SK-N-SH (cell line): ENCODE data around the gene PEX11G. TPM values are rescaled to one million over a fixed set of nuclear protein-coding genes. Genes with fewer than 3 reads are reported as not detected.

Experiments used
- CTCF ChIA-PET: fragments of 300-600, 350-600 bp; formaldehyde crosslinking; extraction: SDS; loops from one replicate; lab custom pipeline; 2021; lab: Yijun Ruan, JAX
- POLR2A ChIA-PET: fragments of 350-600 bp; sonication (Branson Sonifier 250); formaldehyde crosslinking; extraction: SDS; loops from one replicate; lab custom pipeline; 2020; ENCODE audit warnings: antibody characterized with exemption, inconsistent platforms; lab: Yijun Ruan, JAX
- DNase-seq: peaks from one replicate; pipeline ENCODE4 v3.0.0; 2012
- H2AFZ ChIP-seq: fragments of 200-600 bp; sonication (generic); 2 replicates; pipeline ENCODE4 v1.8.1; 2016; ENCODE audit warnings: antibody characterized with exemption, mild to moderate bottlenecking, low read depth
- H3F3A ChIP-seq: fragments of 200-600 bp; sonication (generic); replicated peaks from 2 replicates; pipeline ENCODE3; 2016; ENCODE audit warnings: antibody characterized with exemption, mild to moderate bottlenecking; ENCODE audit not compliant: insufficient read depth
- H3K27ac ChIP-seq, 2 experiments: fragments of 200-500 bp in 1 of 2; fragments of 200-600 bp in 1 of 2; sonication (Bioruptor generic) in 1 of 2; sonication (generic), shearing (Covaris generic) in 1 of 2; 2 replicates each; pipeline versions ENCODE4 v1.5.1 to v1.6.1; 2014 to 2016; ENCODE audit warnings: low read depth in 2 of 2, inconsistent platforms in 1 of 2, low read length in 1 of 2, mild to moderate bottlenecking in 1 of 2, mixed read lengths in 1 of 2
- H3K27me3 ChIP-seq: fragments of 200-600 bp; sonication (generic), shearing (Covaris generic); 2 replicates; pipeline ENCODE4 v1.6.1; 2016; ENCODE audit warnings: mixed run types; ENCODE audit not compliant: insufficient read depth
- H3K36me3 ChIP-seq, 2 experiments: fragments of 200-500 bp in 1 of 2; fragments of 200-600 bp in 1 of 2; sonication (Bioruptor generic) in 1 of 2; sonication (generic) in 1 of 2; replicated peaks in 1 of 2; 2 replicates each; pipeline versions ENCODE3 to v1.5.1; 2014 to 2016; ENCODE audit warnings: low read length in 1 of 2, mild to moderate bottlenecking in 1 of 2; ENCODE audit not compliant: insufficient read depth in 2 of 2, control insufficient read depth in 1 of 2
- H3K4me1 ChIP-seq, 2 experiments: fragments of 200-500 bp in 1 of 2; fragments of 200-600 bp in 1 of 2; sonication (Bioruptor generic) in 1 of 2; sonication (generic), shearing (Covaris generic) in 1 of 2; 2 replicates each; pipeline versions ENCODE4 v1.5.1 to v1.6.1; 2014 to 2016; ENCODE audit warnings: low read depth in 1 of 2, low read length in 1 of 2, mixed run types in 1 of 2; ENCODE audit not compliant: insufficient read depth in 2 of 2, control insufficient read depth in 1 of 2
- H3K4me2 ChIP-seq: fragments of 200-600 bp; sonication (generic), shearing (Covaris generic); 2 replicates; pipeline ENCODE4 v1.6.1; 2017; ENCODE audit warnings: mixed run types
- H3K4me3 ChIP-seq, 2 experiments: fragments of 200-500 bp in 1 of 2; fragments of 200-600 bp in 1 of 2; sonication (Bioruptor generic) in 1 of 2; sonication (generic), shearing (Covaris generic) in 1 of 2; 2 replicates each; pipeline versions ENCODE4 v1.5.1 to v1.8.1; 2014 to 2016; ENCODE audit warnings: low read depth in 2 of 2, inconsistent platforms in 1 of 2, low read length in 1 of 2, mild to moderate bottlenecking in 1 of 2, mixed read lengths in 1 of 2, moderate library complexity in 1 of 2
- H3K79me2 ChIP-seq: fragments of 200-600 bp; sonication (generic); 2 replicates; pipeline ENCODE4 v1.8.1; 2017; ENCODE audit warnings: mild to moderate bottlenecking; ENCODE audit not compliant: insufficient read depth
- H3K9ac ChIP-seq: fragments of 200-600 bp; sonication (generic); 2 replicates; pipeline ENCODE4 v1.6.1; 2017; ENCODE audit warnings: mixed run types
- H3K9me2 ChIP-seq: fragments of 200-600 bp; sonication (generic); 2 replicates; pipeline ENCODE4 v1.6.1; 2017; ENCODE audit warnings: mixed run types
- H3K9me3 ChIP-seq: fragments of 200-600 bp; sonication (generic); 2 replicates; pipeline ENCODE4 v1.6.1; 2017; ENCODE audit warnings: mixed run types, mild to moderate bottlenecking, moderate library complexity
- H4K20me1 ChIP-seq: fragments of 200-600 bp; sonication (generic); 2 replicates; pipeline ENCODE4 v1.6.1; 2017; ENCODE audit warnings: mild to moderate bottlenecking, mixed run types; ENCODE audit not compliant: insufficient read depth
- EP300 ChIP-seq, 2 experiments: IDR thresholded peaks; 2 replicates each; pipeline versions ENCODE4 v1.4.0 to v1.6.1; 2012; ENCODE audit warnings: borderline replicate concordance in 1 of 2, low read depth in 1 of 2, low read length in 1 of 2
- EZH2phosphoT487 ChIP-seq: fragments of 200-600 bp; sonication (generic); IDR thresholded peaks from 2 replicates; pipeline ENCODE4 v1.6.1; 2017; ENCODE audit warnings: low read depth, mixed run types, mild to moderate bottlenecking, antibody characterized with exemption, moderate library complexity, borderline replicate concordance
- GATA2 ChIP-seq: sonication (generic); formaldehyde crosslinking; IDR thresholded peaks from 2 replicates; pipeline ENCODE4 v1.5.0; 2020; ENCODE audit warnings: mild to moderate bottlenecking, missing genetic modification reagents
- MEF2A ChIP-seq: IDR thresholded peaks from 2 replicates; pipeline ENCODE4 v1.4.0; 2012; ENCODE audit warnings: low read depth, borderline replicate concordance
- NFIC ChIP-seq: IDR thresholded peaks from 2 replicates; pipeline ENCODE4 v1.4.0; 2012; ENCODE audit warnings: borderline replicate concordance
- NRF1 ChIP-seq: IDR thresholded peaks from 2 replicates; pipeline ENCODE4 v1.6.1; 2012; ENCODE audit warnings: low read depth, mild to moderate bottlenecking, low read length
- POLR2AphosphoS5 ChIP-seq: IDR thresholded peaks from 2 replicates; pipeline ENCODE4 v1.6.1; 2012; ENCODE audit warnings: low read depth, low read length
- RAD21 ChIP-seq: IDR thresholded peaks from 2 replicates; pipeline ENCODE4 v1.6.1; 2012; ENCODE audit warnings: mild to moderate bottlenecking, low read length
- RCOR1 ChIP-seq: fragments of 150-350 bp; IDR thresholded peaks from 2 replicates; pipeline ENCODE4 v1.6.1; 2017; ENCODE audit warnings: antibody characterized with exemption, low read length
- RXRA ChIP-seq: IDR thresholded peaks from 2 replicates; pipeline ENCODE4 v1.4.0; 2012; ENCODE audit warnings: low read depth, mild to moderate bottlenecking, borderline replicate concordance
- SIN3A ChIP-seq: IDR thresholded peaks from 2 replicates; pipeline ENCODE4 v1.6.1; 2012; ENCODE audit warnings: low read depth, mild to moderate bottlenecking, low read length, moderate library complexity, borderline replicate concordance
- TCF12 ChIP-seq: IDR thresholded peaks from 2 replicates; pipeline ENCODE4 v1.4.0; 2012
- TEAD4 ChIP-seq: IDR thresholded peaks from 2 replicates; pipeline ENCODE4 v1.4.0; 2012; ENCODE audit warnings: mild to moderate bottlenecking, borderline replicate concordance; ENCODE audit not compliant: insufficient read depth
- USF1 ChIP-seq: IDR thresholded peaks from 2 replicates; pipeline ENCODE4 v1.4.0; 2012; ENCODE audit warnings: low read depth, borderline replicate concordance
- USF2 ChIP-seq: fragments of 150-350 bp; IDR thresholded peaks from 2 replicates; pipeline ENCODE4 v1.6.1; 2017; ENCODE audit warnings: antibody characterized with exemption, low read length, low read depth, borderline replicate concordance
- ZBTB33 ChIP-seq: IDR thresholded peaks from 2 replicates; pipeline ENCODE4 v1.4.0; 2012; ENCODE audit warnings: low read depth, borderline replicate concordance
- WGBS: methylation state at CpG from one replicate; pipeline ENCODE4 v1.1.6; 2017; ENCODE audit warnings: low lambda C conversion rate; 5-methylcytosine and 5-hydroxymethylcytosine counted together
- polyA plus RNA-seq, 3 experiments: library from polyadenylated mRNA; depleted of rRNA; stranded (reverse); fragments of >200 nt; gene quantifications; 2 replicates each; pipeline ENCODE4 v1.2.3, GENCODE V29; 2012
- TF ChIP-seq, protein P1 (sequence below): IDR thresholded peaks from 2 replicates; pipeline ENCODE4 v1.6.1; 2012; ENCODE audit warnings: mild to moderate bottlenecking, low read depth, low read length, moderate library complexity
- TF ChIP-seq, protein P2 (sequence below): fragments of 200-600 bp; sonication (generic); IDR thresholded peaks from 2 replicates; pipeline ENCODE4 v1.6.1; 2017; ENCODE audit warnings: antibody characterized with exemption, mild to moderate bottlenecking, moderate library complexity
- TF ChIP-seq, protein P3 (sequence below): IDR thresholded peaks from 2 replicates; pipeline ENCODE4 v1.4.0; 2012; ENCODE audit warnings: low read depth

PEX11G gene
- polyA plus RNA-seq, 1 of the 3 experiments (the other 2 are of a cell fraction) = 6.1 TPM

- Histone ChIP-seq H3K79me2 (no peaks in the 10 kb centered on the region), H3K27ac (no peak overlapping the region), H3F3A (no peaks in the 10 kb centered on the region), H3K36me3 (peaks cover 14 to 32% of the 10 kb centered on the region in 2 experiments), H3K9me3 (no peaks in the 10 kb centered on the region), H3K9me2 (no peaks in the 10 kb centered on the region), H3K4me1 (no peaks in the 10 kb centered on the region), H3K4me3 (no peak overlapping the region), H3K4me2 (no peak overlapping the region), H3K27me3 (no peaks in the 10 kb centered on the region), H3K9ac (no peak overlapping the region), H4K20me1 (no peaks in the 10 kb centered on the region)
- WGBS = 94% methylated on average over 6 of the region's 6 CpGs
- ChIA-PET CTCF (interaction anchor here (0.8 kb wide), 1 partner anchor 94 kb away, joined by 3 read pairs; no protein-coding TSS in a partner anchor), POLR2A (no interaction called here)
- TF ChIP-seq, protein P1, sequence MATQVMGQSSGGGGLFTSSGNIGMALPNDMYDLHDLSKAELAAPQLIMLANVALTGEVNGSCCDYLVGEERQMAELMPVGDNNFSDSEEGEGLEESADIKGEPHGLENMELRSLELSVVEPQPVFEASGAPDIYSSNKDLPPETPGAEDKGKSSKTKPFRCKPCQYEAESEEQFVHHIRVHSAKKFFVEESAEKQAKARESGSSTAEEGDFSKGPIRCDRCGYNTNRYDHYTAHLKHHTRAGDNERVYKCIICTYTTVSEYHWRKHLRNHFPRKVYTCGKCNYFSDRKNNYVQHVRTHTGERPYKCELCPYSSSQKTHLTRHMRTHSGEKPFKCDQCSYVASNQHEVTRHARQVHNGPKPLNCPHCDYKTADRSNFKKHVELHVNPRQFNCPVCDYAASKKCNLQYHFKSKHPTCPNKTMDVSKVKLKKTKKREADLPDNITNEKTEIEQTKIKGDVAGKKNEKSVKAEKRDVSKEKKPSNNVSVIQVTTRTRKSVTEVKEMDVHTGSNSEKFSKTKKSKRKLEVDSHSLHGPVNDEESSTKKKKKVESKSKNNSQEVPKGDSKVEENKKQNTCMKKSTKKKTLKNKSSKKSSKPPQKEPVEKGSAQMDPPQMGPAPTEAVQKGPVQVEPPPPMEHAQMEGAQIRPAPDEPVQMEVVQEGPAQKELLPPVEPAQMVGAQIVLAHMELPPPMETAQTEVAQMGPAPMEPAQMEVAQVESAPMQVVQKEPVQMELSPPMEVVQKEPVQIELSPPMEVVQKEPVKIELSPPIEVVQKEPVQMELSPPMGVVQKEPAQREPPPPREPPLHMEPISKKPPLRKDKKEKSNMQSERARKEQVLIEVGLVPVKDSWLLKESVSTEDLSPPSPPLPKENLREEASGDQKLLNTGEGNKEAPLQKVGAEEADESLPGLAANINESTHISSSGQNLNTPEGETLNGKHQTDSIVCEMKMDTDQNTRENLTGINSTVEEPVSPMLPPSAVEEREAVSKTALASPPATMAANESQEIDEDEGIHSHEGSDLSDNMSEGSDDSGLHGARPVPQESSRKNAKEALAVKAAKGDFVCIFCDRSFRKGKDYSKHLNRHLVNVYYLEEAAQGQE = no peak
- TF ChIP-seq USF2 (no peak), GATA2 (CRISPR knock-in tag) (no peak), MEF2A (no peak), ZBTB33 (no peak), EP300 (IDR thresholded peaks at IDR 0.05; ENCODE audit: borderline replicate concordance in 1 of 2, low read depth in 1 of 2, low read length in 1 of 2) (no peak), RXRA (no peak), SIN3A (no peak), NRF1 (no peak), EZH2phosphoT487 (no peak), POLR2AphosphoS5 (no peak), RAD21 (no peak), TCF12 (no peak), USF1 (no peak), TEAD4 (no peak), NFIC (no peak), RCOR1 (no peak)
- TF ChIP-seq, protein P2, sequence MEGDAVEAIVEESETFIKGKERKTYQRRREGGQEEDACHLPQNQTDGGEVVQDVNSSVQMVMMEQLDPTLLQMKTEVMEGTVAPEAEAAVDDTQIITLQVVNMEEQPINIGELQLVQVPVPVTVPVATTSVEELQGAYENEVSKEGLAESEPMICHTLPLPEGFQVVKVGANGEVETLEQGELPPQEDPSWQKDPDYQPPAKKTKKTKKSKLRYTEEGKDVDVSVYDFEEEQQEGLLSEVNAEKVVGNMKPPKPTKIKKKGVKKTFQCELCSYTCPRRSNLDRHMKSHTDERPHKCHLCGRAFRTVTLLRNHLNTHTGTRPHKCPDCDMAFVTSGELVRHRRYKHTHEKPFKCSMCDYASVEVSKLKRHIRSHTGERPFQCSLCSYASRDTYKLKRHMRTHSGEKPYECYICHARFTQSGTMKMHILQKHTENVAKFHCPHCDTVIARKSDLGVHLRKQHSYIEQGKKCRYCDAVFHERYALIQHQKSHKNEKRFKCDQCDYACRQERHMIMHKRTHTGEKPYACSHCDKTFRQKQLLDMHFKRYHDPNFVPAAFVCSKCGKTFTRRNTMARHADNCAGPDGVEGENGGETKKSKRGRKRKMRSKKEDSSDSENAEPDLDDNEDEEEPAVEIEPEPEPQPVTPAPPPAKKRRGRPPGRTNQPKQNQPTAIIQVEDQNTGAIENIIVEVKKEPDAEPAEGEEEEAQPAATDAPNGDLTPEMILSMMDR = no peak
- TF ChIP-seq, protein P3, sequence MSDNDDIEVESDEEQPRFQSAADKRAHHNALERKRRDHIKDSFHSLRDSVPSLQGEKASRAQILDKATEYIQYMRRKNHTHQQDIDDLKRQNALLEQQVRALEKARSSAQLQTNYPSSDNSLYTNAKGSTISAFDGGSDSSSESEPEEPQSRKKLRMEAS = no peak
- TF ChIP-seq, all 33 proteins: peak for 0
- no peak overlapping the region for H2AFZ ChIP-seq
- DNase-seq = no peak
Observed at GRCh38 chr19:7447648-7448047, 41.2 kb downstream of the PEX11G start.
